ENCODE results near the gene ZNF782.

GRCh38 chr9:96817973-96818372, 36.3 kb downstream of the ZNF782 start:
- no peak for TF ChIP-seq YY1 (IDR thresholded peaks at IDR 0.05; ENCODE audit: insufficient read depth, insufficient read length)
- no peak for TF ChIP-seq SUZ12 (IDR thresholded peaks at IDR 0.05; ENCODE audit: extremely low read depth, insufficient read depth, insufficient read length)
